GM19328 (cell line): Measurements from ENCODE around the gene EIF4B.
"Not testable (repeated sequence)": the region's sequence is repeated elsewhere in the genome, so short reads cannot be mapped to it uniquely, and the experiment has no call there.

Source experiments
- ATAC-seq: cut with Tn5 transposase; IDR thresholded peaks from one replicate; pipeline ENCODE4 v1.9.1; 2021; ENCODE audit warnings: mild to moderate bottlenecking, moderate library complexity; ENCODE audit not compliant: unreplicated experiment

EIF4B gene, protein sequence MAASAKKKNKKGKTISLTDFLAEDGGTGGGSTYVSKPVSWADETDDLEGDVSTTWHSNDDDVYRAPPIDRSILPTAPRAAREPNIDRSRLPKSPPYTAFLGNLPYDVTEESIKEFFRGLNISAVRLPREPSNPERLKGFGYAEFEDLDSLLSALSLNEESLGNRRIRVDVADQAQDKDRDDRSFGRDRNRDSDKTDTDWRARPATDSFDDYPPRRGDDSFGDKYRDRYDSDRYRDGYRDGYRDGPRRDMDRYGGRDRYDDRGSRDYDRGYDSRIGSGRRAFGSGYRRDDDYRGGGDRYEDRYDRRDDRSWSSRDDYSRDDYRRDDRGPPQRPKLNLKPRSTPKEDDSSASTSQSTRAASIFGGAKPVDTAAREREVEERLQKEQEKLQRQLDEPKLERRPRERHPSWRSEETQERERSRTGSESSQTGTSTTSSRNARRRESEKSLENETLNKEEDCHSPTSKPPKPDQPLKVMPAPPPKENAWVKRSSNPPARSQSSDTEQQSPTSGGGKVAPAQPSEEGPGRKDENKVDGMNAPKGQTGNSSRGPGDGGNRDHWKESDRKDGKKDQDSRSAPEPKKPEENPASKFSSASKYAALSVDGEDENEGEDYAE

GRCh38 chr12:53005986-53006809 lies at the start of gene EIF4B:
EIF4B (plus strand) TSS chr12:53006456; CDS start chr12:53006484, 28 bp downstream.
- peak; percentile 91 for ATAC-seq

DNA sequence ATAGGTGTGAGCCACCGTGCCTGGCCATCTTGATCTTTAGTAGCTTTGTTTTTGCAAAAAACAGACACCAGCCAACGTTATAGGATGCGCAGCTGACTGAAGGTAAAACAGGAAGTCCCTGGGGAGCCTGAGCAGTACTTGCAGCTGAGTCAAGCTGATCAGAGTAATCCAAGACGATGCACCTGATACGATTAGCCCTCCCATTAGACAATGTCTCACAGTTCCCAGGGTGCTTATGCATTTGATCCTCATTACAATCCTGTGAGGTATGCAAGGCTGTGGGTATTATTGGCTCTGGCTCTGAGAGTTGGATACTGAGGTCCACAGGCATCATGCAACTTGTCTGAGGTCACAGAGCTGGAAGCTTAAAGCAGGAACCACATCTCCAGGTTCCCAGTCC lies 49.3 kb upstream of the EIF4B start:
- no peak for ATAC-seq

DNA sequence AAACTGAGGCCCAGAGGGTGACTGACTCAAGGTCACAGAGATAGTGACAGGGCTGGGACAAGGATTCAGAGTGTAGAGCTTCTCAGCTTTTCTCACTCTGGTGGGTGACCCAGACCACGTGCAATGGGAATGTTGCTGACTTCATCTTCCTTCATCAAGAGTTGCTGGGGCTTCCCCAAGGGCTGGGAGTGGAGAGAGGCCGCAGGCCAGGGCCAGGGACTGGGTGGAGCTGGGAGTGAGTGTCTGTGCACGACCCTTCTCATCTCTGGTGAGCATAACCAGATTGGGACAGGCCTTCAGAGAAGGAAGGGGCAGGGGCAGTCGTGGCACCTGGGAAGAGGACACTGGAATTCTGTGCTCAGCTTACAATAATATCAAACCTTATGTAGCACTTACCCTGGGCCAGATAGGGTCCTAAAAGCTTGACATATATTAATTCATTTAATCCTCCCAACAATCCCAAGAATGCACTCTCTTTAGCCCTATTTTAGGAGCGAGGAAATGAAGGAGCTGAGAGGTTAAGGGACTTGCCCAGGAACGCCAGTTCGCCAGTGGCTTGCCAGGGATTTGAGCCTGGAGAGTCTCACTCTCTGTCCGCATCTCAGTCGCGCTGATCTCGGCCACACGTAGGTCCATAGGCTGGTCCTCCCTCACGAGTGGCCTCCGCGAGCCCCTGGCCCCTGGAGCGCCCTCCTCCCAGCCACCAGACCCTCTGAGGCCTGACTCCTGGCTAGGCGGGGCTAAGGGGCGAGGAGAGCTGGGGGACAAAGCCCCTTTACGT lies 41.5 kb upstream of the EIF4B start:
- ATAC-seq, result no peak

GRCh38 chr12:52965337-52965731 lies 40.9 kb upstream of the EIF4B start:
- no peak for ATAC-seq

- ATAC-seq, result no peak
Measured at GRCh38 chr12:52969166-52969795, 37.0 kb upstream of the EIF4B start.

DNA sequence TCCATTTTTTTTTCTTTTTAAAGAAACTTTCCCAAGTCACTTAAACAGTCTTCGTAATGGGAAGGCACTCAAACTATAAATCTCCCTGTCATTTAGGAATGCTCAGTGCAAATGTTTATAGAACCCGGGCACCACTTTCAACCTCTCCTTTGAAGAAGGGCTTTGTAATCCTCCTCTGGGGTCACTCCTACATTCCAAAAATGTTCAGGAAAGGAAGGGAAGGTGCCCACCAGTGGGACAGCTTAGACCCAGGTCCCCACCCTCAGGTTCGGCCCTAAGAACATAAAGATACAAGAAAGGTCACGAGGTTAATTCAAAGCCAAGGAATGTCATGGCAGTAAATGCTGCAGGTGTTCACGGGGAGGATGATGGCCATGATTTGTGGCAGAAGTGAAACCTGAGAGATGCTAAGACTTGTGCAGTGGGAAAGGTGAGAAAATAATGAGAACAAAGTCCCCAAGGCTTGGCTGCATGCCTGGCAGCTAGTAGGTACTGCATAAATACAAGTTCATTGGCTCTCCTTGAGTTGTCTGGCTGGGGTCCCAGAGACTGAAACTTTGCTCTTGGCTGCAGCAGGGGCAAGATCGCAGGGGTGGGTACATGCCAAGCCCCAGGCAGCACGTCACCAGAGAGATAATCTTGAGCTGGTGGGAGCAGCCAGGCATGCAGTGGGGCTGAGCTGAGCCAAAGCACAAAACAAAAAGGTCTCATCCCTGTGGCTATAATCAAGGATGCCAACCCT lies 36.3 kb upstream of the EIF4B start:
- no peak for ATAC-seq

- ATAC-seq, result no peak
Measured at GRCh38 chr12:52971679-52972329, 34.5 kb upstream of the EIF4B start.

DNA sequence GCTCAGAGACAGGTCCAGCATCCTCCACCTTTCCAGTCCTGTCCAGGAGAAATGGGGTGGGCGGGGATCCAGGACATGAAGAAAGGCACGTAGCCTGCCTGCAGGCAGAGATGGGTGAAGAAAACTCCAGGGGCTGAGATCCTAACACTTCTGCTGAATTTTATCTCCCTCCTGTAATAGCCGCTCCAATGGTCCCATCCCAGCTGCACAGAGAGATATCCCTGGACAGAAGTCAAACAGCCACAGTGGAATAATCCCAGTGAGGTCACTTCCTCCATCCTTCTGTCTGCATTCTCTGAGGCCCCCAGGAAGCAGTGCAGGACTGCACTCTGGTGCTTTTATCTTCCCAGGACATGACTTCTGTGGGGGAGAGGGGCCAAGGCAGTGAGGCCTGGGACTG lies 31.1 kb upstream of the EIF4B start:
- no peak for ATAC-seq

DNA sequence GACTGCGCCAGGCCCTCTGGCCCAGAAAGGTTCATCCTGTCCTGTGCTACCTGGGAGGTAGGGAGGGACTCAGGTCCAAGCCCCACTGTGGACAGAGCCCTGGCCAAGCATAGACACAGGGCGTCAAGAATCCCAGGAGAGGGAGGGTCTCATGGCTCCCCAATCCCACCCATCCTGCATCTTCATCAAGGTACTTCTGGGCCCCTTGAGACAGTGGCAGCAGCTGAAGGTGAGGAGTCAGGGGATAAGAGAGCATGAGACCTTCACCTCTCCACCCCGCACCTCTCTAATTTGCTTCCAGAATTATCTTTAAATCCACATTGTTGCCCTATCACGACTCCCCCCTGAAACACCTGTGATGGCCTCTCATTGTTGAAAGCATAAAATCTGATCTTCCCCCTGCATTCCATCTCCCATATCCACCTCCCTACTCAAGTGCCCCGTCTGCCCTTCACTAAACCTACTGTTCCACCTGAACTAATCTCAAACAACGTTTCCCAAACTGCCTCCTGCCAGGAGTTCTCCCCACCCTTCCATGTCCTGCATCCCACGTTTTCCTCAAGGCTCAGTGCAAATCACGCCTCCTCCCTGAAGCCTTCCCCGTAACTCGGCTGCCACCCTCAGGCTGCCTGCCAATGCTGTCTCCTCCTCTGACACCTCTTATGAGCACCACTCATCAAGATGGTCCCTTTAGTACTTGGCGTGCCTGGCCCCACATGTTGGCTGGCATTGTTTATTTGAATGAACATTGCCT lies 30.3 kb upstream of the EIF4B start:
- no peak for ATAC-seq

DNA sequence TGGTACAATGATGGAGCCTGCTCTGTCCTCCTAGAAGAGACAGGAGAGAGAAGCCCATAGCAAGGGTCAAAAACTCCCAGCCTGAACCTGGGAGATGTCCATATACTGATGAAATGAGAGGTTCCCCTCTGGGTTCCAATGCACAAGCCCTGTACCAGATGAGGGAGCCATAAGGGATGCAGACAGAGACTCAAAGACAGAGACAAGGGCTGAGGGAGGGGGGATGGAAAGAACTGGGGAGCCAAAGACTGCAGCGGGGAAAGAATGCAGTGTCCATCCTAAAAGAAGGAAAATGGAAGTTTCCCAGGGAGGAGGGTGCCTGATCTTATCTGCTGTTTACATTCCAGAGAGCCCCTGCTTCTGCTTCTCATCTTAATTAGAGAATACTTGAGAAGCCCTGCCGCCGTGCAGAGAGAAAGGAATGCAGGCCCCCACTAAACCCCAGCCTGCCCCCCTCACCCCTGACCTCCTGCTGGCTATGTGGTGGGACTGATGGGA lies 29.6 kb upstream of the EIF4B start:
- no peak for ATAC-seq

- no peak for ATAC-seq
Measured at GRCh38 chr12:52977170-52977569, 29.1 kb upstream of the EIF4B start.

DNA sequence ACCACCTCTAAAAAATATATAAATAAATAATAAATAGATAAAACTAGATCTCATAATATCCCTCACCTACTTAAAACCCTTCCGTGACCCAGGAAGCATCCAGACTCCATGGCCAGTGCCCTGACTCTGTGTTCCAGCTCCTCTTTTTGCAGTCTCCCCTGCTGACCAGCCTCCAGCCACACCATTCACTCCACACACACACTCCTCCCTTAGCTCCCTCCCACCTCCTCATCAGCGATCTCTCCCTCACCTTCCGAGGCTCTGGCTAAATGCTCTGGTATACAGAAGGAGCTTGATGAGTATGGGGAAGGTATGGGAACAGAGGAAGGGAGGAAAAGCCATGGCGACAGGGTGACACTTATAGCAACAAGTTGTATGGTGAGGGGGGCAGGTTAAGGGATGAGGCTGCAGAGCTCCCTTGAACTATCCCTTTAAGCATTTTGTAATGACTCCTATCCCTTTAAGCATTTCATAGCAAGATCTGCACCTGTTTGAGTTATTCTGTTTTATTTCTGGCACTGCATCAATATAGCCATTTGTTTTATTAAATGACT lies 26.1 kb upstream of the EIF4B start:
- no peak for ATAC-seq

DNA sequence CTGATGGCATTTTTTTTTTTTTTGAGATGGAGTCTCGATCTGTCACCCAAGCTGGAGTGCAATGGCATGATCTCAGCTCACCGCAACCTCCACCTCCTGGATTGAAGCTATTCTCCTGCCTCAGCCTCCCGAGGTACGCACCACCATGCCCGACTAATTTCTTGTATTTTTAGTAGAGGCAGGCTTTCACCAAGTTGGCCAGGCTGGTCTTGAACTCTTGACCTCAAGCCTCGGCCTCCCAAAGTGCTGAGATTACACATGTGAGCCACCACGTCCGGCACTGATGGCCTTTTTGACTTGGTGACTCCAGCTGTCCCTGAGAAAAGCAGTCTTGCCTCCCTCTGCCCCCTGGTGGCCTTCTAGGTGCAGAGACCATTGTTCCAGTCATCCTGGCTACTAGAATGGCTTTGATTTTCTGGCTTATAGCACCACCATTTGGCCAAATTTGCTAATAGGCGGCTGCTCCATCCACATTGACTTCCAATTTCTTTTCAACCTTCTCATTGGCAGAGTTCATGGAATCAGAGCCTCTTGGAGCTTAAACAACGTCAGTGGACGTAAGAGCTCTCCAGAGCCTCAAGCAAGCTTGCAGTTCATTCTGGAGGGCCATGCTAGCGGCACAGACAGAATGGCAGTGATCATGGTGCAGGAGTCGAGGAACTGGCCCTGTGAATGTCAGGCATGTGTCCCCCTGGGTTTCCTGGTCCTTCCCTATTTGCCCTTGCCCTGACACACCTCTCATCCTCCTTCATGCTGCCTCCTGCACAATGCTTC lies 25.4 kb upstream of the EIF4B start:
- no peak for ATAC-seq

- no peak for ATAC-seq
Measured at GRCh38 chr12:52984136-52984535, 22.1 kb upstream of the EIF4B start.

GRCh38 chr12:52988898-52989297 lies 17.4 kb upstream of the EIF4B start:
- no peak for ATAC-seq

GRCh38 chr12:52990206-52990605 lies 16.1 kb upstream of the EIF4B start:
- ATAC-seq, result no peak

- ATAC-seq, result not testable (repeated sequence)
Measured at GRCh38 chr12:52992240-52992639, 14.0 kb upstream of the EIF4B start.
